ES-I3 (cell line): ENCODE results near the gene TLN1.

Source experiments
- H3K36me3 ChIP-seq: 2 replicates; pipeline ENCODE4 v1.6.1; 2013; ENCODE audit warnings: mild to moderate bottlenecking, low read length, control low read depth, moderate library complexity; ENCODE audit not compliant: insufficient read depth
- H3K4me1 ChIP-seq: 2 replicates; pipeline ENCODE4 v1.6.1; 2013; ENCODE audit warnings: mild to moderate bottlenecking, control low read depth, low read length; ENCODE audit not compliant: insufficient read depth
- H3K9ac ChIP-seq: 2 replicates; pipeline ENCODE4 v1.6.1; 2013; ENCODE audit warnings: low read depth, mild to moderate bottlenecking, low read length, moderate library complexity
- H3K9me3 ChIP-seq: 2 replicates; pipeline ENCODE4 v1.6.1; 2013; ENCODE audit warnings: mild to moderate bottlenecking, low read length, moderate library complexity; ENCODE audit not compliant: control insufficient read depth, insufficient read depth

The TLN1 gene

DNA sequence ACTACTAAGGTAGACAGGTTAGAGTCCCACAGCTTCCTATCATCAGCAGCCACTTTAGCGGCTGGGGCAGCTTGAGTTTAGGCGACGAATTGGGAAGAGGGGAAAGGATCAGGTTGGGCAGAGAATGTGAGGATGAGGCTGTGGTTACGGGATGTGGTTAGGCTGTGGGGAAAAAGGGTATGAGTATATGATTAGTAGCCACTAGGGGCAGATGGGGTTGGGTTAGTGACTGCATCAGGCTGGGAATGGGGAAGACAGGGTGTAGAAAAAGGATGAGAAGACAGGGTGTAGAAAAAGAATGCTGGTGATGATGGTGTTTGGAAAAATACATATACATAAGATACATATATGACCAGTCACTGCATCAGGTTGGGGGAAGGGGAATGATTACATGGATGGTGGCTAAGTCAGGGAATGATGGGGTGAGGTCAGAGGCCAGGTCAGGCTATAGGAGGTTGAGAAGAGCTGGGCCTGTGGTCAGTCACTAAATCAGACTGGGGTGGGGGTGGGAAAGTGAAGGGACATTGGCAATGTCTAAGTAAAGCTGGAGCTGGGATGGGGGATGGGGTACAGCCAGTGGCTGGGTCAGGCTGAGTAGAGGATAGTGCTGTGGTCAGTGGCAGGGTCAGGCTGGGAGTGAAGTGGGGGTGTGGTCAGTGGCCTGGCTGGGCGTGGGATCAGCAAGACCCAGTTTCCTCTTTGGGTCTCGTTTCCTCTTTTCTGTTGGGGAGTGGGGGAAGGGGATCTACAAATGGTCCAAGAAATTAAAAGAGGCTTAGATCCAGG lies 2.1 kb downstream of the TLN1 start:
- Histone ChIP-seq H3K4me1 (peaks cover 40% of the 10 kb centered on the region), H3K9me3 (no peaks in the 10 kb centered on the region), H3K36me3 (peaks cover under 1% of the 10 kb centered on the region; the same call in 1 of the 2 replicates), H3K9ac (no peak overlapping the region; the same call in 1 of the 2 replicates)

DNA sequence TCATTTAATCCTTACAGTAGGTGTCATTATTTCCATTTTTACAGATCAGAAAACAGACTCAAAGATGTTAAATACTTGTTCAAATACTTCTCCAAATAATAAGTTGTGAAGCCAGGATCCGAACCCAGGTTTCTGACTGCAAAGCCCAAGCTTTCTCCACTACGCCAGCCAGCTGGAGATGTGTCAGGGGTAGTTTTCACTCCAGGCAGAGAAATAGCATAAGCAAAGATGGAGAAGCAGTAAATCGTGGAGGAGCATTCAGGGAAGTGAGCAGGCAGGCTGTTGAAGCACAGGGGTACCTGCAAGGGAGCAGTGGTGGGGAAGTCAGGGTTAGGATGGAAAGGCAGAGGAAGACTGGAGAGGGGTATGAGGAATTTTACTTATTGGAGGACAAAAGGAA lies 2.9 kb downstream of the TLN1 start:
- H3K9ac ChIP-seq, result no peak overlapping the region; the same call in 1 of the 2 replicates
- H3K9me3 ChIP-seq, result no peaks in the 10 kb centered on the region
- peaks cover 40% of the 10 kb centered on the region for H3K4me1 ChIP-seq
- H3K36me3 ChIP-seq, result peaks cover 7% of the 10 kb centered on the region; the same call in 1 of the 2 replicates

DNA sequence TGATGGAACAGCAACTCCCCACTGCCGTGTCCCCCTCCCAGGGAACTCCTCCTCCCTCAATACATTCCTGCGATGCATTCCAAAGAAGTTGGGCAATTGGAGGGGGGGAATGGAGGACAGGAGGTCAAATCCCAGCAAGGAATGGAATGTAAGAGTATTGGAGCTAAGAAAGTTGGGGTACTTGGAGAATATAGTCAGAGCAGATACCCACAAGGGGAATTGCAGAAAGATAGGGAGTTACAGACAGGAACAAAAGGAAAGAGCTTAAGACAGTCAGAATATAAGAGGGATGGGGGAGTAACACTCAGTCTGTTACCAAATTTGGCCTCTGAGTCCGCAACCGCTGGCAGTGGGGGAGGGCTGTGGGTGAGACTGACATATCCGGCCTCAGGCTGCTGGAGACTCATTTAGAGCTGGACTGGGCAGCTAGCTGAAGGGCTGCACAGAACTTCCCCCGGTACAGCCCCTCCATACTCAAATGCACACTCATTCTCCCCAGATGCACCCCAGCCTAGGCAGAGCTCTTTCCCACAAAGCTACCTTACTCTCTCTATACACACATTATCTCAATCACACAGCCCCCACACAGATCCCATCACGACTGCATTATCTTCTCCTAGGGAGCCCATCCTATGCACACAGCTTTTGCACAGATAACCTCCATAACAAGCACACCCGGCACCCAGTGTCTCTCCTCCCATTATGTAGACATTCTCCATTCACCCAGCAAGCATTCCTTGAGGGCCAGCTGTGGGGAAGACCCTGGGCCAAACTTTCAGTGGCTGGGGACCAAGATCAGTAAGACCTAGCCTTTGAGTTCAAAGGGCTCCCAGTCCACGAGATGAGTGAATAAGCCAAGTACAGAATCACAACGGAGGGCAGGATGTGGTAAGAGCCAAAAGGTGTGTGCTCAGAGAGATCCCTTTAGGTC lies 3.7 kb downstream of the TLN1 start:
- H3K9me3 ChIP-seq, result no peaks in the 10 kb centered on the region
- H3K4me1 ChIP-seq, result peaks cover 40% of the 10 kb centered on the region
- H3K9ac ChIP-seq, result peak overlapping the region; percentile 42; the same call in 1 of the 2 replicates
- peaks cover 11% of the 10 kb centered on the region; the same call in 1 of the 2 replicates for H3K36me3 ChIP-seq

DNA sequence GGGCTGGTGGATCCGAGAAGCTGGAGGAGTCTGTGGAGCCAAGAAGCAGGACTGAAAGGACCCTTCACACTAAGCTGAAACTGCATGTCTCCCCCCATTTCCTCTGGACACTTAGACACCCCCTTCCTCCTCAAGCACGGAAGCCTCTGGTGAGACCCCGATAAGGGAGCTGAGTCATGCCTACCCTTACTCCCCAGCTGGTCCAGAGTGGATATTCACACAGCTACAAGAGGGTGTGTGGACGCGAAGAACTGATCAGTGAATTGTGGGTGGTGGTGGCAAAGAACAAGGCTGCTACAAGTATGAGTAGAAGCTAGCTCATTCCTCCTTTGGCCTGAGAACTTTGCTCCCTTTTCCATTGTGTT lies 4.3 kb downstream of the TLN1 start:
- Histone ChIP-seq H3K4me1 (peaks cover 40% of the 10 kb centered on the region), H3K36me3 (peaks cover 13% of the 10 kb centered on the region; the same call in 1 of the 2 replicates), H3K9me3 (no peaks in the 10 kb centered on the region), H3K9ac (peak overlapping the region; percentile 34; the same call in 1 of the 2 replicates)

DNA sequence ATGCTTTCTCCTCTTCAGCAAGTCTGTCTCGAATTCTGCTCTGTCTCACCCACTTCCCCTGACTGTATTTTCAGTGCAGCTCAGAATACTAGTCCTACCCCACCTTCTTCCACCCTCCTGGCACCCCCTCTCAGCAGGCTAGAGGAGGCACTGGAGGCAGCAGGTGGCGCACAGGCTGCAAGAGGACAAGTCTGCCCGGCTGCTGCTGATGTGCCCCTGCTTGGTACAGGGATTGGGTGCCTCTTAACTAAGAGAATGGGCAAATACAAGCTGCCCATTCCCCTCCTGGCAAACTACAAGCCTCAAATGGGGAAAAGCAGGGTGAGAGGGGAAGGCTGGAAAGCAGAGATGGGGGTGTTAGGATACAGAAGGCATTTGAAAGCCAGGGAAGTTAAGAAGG lies 5.1 kb downstream of the TLN1 start:
- Histone ChIP-seq H3K36me3 (peaks cover 18% of the 10 kb centered on the region), H3K9ac (0 out of 2 replicates have a peak overlapping the region, but pooled peaks have one; percentile 34), H3K4me1 (peaks cover 40% of the 10 kb centered on the region), H3K9me3 (no peaks in the 10 kb centered on the region)

DNA sequence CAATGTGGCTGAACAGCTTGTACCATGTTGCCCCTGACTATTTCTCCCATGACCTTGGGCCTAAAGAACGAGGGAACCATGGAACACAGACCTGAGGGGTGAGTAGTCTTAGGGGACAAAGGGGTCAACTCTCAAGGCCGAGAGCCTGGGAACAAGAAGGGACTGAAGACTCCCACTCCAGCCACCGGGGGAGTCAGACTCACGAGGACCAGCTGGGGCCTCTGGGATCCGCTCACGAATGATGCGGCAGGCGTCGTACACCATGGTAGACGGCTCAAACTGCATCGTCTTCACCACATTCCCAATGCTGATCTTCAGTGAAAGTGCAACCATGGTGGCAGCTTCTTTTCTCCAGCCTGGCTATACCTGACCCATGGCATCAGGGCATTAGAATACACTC lies 6.6 kb downstream of the TLN1 start:
- H3K9ac ChIP-seq, result no peak overlapping the region
- H3K9me3 ChIP-seq, result no peaks in the 10 kb centered on the region
- peaks cover 25% of the 10 kb centered on the region for H3K36me3 ChIP-seq
- peaks cover 34% of the 10 kb centered on the region for H3K4me1 ChIP-seq

DNA sequence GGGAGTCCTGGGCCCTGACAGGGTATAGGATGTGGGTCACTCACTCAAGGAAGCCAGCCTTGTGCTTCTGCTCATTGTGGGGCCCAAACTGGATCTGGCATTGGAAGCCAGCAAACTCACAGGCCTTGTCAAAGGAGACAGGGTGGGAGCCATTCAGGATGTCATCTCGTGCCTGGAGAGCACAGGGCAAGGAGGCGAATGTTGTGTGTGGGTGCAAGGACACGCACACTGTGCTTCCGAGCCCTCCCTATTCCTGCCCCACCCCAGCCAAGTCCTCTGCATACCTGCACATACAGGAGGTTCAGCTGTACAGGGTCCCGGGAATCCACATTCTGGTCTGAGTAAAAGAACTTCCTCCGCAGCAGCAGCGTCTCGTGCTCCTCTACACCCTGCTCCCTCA lies 8.1 kb downstream of the TLN1 start:
- no peak overlapping the region for H3K9ac ChIP-seq
- peaks cover 35% of the 10 kb centered on the region for H3K36me3 ChIP-seq

DNA sequence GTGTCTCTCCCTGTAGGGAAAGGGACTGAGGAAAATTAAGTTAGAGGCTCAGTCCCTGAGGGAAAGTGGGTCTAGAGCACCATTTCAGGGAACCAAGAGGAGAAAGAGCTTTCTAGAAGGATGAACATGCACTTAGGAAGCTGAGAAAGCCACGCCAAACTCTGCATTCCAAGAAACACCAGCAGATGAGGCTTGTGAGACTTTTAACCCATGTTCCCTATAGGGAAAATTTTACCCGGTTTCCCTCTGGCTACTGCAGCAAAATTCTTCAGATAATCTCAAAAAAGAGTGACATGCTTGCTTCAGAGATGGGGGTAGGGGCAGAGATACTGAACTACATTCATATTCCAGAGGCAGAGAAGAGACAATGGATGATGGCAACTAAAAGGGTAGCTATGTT lies 8.6 kb downstream of the TLN1 start:
- Histone ChIP-seq H3K9me3 (no peaks in the 10 kb centered on the region), H3K4me1 (peaks cover 17% of the 10 kb centered on the region), H3K9ac (no peak overlapping the region), H3K36me3 (peaks cover 39% of the 10 kb centered on the region)

More for the DNA sequence above, 8.1 kb downstream of the TLN1 start:
- H3K4me1 ChIP-seq, result peaks cover 22% of the 10 kb centered on the region
- no peaks in the 10 kb centered on the region for H3K9me3 ChIP-seq

DNA sequence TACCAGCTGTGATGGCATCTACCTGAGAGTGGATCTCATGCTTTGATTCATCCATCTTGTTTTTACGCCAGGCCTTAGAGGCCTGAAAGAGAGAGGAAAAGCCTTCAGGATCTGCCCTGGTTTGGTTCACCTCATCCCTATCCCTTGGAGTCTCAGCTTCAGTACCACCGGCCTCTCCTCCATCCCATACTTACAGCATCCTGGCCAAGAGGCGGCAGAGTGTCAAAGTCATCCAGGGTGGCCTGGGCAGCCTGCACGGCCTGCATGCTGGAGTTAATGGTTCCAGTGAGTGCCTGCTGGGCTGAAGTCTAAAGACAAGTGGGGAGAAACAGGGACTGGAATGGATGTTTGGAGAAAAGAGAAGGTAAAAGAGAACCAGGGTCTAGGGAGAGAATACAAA lies 12.4 kb downstream of the TLN1 start:
- H3K36me3 ChIP-seq, result peaks cover 55% of the 10 kb centered on the region
- H3K9ac ChIP-seq, result no peak overlapping the region
- peaks cover 3% of the 10 kb centered on the region; the same call in 1 of the 2 replicates for H3K4me1 ChIP-seq
- no peaks in the 10 kb centered on the region for H3K9me3 ChIP-seq

DNA sequence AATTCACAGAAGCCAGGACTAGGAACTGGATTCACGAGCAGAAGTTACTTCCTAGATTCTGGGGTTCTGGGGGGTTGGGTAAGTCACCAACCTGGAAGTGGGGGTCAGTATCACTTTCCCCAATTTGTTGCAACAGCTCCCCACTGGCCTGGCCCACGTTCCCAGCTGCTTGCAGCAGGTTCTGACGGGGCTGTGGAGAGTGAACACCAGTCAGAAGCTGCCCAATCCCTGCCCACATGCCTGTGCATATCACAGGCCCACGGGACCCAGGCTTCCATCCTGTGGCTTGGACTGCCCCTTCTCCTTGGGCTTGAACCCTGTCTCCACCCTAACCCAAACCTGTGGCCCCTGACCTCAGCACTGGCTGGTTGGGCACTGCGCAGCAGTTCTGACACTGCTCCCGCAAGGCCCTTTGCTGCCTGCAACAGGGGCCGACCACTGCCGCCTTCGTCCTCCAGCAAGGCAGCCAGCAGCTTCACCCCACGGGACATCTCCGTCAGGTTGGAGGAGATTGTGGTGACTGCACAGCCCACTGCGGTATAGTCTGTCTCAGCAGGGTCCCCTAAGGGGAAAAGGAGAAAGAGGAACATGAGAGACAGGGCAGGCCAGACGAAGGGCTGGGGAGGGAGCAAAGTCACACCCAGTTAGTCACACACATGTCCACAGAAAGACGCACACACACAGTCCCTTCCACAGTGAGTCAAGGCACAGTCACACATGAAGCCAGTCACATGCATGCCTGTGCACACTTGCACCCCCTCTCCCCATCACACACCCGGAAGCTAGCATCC lies 13.1 kb downstream of the TLN1 start:
- peaks cover 3% of the 10 kb centered on the region; the same call in 1 of the 2 replicates for H3K4me1 ChIP-seq
- no peaks in the 10 kb centered on the region for H3K9me3 ChIP-seq
- H3K9ac ChIP-seq, result no peak overlapping the region
- H3K36me3 ChIP-seq, result peaks cover 57% of the 10 kb centered on the region

DNA sequence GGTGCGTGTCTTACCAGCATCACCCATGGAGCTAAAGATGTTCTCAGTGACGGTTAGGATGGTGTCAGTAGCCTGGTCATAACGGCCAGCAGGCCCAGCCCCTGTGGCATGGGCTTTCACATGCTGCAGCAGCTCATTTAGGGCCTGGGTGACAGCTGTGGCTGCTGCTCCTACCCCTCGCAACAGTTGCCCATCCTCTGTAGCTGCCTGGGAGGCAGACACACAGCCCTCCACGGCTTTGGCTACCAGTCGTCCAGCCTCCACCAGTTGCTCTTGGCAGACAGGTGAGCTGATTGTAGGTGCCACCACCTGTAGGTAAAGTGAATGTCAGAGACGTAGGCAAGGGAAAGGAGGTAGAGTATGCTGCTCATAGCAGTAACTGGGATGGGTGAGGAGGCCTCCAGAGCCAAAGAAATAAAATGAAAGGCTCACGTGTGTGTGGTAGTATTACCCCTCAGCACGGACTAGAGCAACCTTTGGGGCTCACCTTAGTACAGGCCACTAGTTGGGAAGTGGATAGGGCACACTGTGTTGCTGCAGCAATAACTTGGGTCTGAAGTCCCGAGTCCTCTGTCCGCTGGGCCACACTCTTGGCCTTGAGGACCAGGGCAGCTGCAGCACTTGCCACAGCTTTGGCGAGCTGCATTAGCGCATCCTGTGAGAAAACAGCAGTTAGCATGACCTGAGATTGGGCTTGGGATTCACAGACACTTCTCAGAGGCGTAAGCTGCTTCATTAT lies 14.7 kb downstream of the TLN1 start:
- Histone ChIP-seq H3K36me3 (peaks cover 52% of the 10 kb centered on the region), H3K9me3 (no peaks in the 10 kb centered on the region), H3K4me1 (peaks cover 3% of the 10 kb centered on the region; the same call in 1 of the 2 replicates), H3K9ac (no peak overlapping the region)

DNA sequence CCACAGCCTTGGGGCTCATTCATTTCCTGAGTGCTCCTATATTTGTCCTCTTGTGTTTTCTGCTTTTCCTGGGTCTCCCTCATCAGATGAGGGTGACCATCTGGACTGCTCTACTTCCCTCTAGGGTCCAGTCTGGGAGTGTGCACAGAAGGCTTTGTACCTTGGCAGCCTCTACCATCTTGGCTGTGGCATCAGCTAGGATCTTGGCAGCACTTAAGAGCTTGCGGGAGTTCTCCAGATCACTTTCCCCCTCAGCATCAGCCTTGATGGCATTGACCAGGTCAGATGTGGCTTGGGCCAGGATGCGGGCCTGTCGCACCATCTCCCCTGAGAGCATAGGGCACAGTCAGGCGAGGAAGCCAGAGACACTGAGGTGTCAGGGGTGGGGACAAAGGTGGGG lies 15.8 kb downstream of the TLN1 start:
- Histone ChIP-seq H3K4me1 (peaks cover 3% of the 10 kb centered on the region; the same call in 1 of the 2 replicates), H3K36me3 (peaks cover 44% of the 10 kb centered on the region), H3K9me3 (no peaks in the 10 kb centered on the region), H3K9ac (no peak overlapping the region)

DNA sequence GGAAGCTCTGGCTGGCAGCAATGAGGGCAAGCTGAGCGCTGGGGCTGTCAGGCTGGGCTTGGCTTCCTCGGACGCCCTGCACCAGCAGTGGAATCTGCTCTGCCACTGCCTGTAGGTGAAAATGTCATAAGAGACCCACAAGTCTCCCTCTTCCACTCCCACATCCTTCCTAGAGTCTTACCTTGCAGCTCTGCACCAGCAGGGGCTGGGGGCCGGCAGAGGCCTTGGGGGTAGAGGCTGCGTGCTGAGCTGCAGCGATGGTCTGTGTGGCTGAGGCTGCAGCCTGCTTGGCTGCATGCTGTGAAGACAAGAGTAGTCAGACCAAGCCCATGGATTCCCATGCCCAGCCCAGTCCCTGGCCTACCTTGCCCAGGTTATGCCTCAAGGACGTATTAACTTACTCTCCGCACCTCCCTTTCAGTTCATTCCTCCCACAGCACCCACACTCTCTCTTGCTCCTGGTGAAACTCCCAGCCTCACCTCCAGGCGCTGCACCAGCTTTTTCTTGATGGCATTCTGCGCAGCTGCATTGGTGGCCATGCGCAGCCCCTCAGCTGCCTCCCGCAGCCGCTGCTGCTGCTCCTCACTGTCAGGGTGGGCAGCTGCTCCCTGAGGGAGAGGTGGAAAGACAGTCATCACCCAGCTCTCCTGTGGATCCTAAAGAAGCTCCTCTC lies 17.3 kb downstream of the TLN1 start:
- H3K4me1 ChIP-seq, result peaks cover 3% of the 10 kb centered on the region; the same call in 1 of the 2 replicates
- no peak overlapping the region for H3K9ac ChIP-seq
- no peaks in the 10 kb centered on the region for H3K9me3 ChIP-seq
- H3K36me3 ChIP-seq, result peaks cover 49% of the 10 kb centered on the region
